ENCODE data around the gene SYNE1.

- TF ChIP-seq CTCF (IDR thresholded peaks at IDR 0.05) (no peak), POLR2A (IDR thresholded peaks at IDR 0.05) (no peak)
Measured at GRCh38 chr6:152637296-152638047, at the start of gene SYNE1.
